Kidney (tissue), 14 donors: Measurements from ENCODE around the gene ATG4B. TPM values are rescaled to one million over a fixed set of nuclear protein-coding genes. Genes with fewer than 3 reads are reported as not detected.

Source experiments
- DNase-seq, 5 donors: peaks; one replicate each; pipeline ENCODE4 v3.0.0-alpha.2; 2013 to 2020
- FAIRE-seq: peaks from 2 replicates; lab custom pipeline; 2012; peaks lifted over from hg19 to GRCh38; lab: Jason Lieb, UNC
- H3K27ac ChIP-seq, 2 donors: one replicate each; pipeline ENCODE4 v1.7.0; 2013; ENCODE audit warnings: low read depth in 2 of 2, low read length in 2 of 2, inconsistent platforms in 1 of 2
- H3K27me3 ChIP-seq: one replicate; pipeline ENCODE4 v1.7.1; 2013; ENCODE audit warnings: low read length, inconsistent platforms; ENCODE audit not compliant: control insufficient read depth, insufficient read depth
- H3K36me3 ChIP-seq, 3 donors: one replicate each; pipeline versions ENCODE4 v1.7.0 to v1.7.1; 2013; ENCODE audit warnings: low read length in 3 of 3, control low read depth in 1 of 3, inconsistent platforms in 1 of 3; ENCODE audit not compliant: insufficient read depth in 3 of 3, control insufficient read depth in 2 of 3
- H3K4me1 ChIP-seq, 3 donors: one replicate each; pipeline versions ENCODE4 v1.7.0 to v1.7.1; 2013; ENCODE audit warnings: low read length in 3 of 3, inconsistent platforms in 1 of 3, low read depth in 1 of 3; ENCODE audit not compliant: control insufficient read depth in 2 of 3, insufficient read depth in 2 of 3
- H3K4me3 ChIP-seq, 3 donors: one replicate each; pipeline versions ENCODE4 v1.7.0 to v1.8.1; 2013; ENCODE audit warnings: low read length in 3 of 3, control low read depth in 1 of 3, inconsistent platforms in 1 of 3
- H3K9ac ChIP-seq, 3 donors: one replicate each; pipeline versions ENCODE4 v1.7.0 to v1.7.1; 2013; ENCODE audit warnings: low read length in 3 of 3, control low read depth in 1 of 3, inconsistent platforms in 1 of 3
- H3K9me3 ChIP-seq, 3 donors: one replicate each; pipeline versions ENCODE4 v1.7.0 to v1.7.1; 2013; ENCODE audit warnings: low read length in 3 of 3, control low read depth in 1 of 3, inconsistent platforms in 1 of 3; ENCODE audit not compliant: control insufficient read depth in 2 of 3, insufficient read depth in 1 of 3
- intact Hi-C: fragments of 100-400 bp; cut with DNase I; formaldehyde crosslinking; loops from one replicate; pipeline ENCODE4 v1.11.1; 2022
- polyA plus RNA-seq: library from polyadenylated mRNA; stranded (reverse); fragments of 350-450 nt; fragmentation: Illumina TruSeq; extraction: RNeasy Lipid Tissue Mini Kit (QIAGEN cat#74804); gene quantifications from one replicate; pipeline ENCODE4 v1.2.3, GENCODE V29; 2014; ENCODE audit warnings: low read depth, low replicate concordance; ENCODE audit not compliant: insufficient read depth
- total RNA-seq: library from RNA; stranded (reverse); fragmentation: NEBNext Ultra II Directional; extraction: Animal tissue kit (Norgen Biotek cat#: 25700); gene quantifications from one replicate; pipeline ENCODE4 v1.2.1, GENCODE V29; 2021
- TF ChIP-seq, protein P1 (sequence below): IDR thresholded peaks from 3 replicates; pipeline ENCODE4 v1.5.1; 2012; ENCODE audit warnings: mild to moderate bottlenecking, moderate library complexity, borderline replicate concordance; ENCODE audit not compliant: insufficient read depth; ENCODE audit errors: extremely low read depth
- donor health status: control.
- donor health status: control.
- donor health status: control.
- donor health status: control.
- donor health status: control.
- donor health status: DM: yes; HTN: yes; CAD: no.
- donor health status: Normal renal cell carcinoma (clear cell type).

Gene ATG4B
- total and polyA plus RNA-seq, 2 donors from 2014 or later = 56.6 to 81.0 TPM

DNA sequence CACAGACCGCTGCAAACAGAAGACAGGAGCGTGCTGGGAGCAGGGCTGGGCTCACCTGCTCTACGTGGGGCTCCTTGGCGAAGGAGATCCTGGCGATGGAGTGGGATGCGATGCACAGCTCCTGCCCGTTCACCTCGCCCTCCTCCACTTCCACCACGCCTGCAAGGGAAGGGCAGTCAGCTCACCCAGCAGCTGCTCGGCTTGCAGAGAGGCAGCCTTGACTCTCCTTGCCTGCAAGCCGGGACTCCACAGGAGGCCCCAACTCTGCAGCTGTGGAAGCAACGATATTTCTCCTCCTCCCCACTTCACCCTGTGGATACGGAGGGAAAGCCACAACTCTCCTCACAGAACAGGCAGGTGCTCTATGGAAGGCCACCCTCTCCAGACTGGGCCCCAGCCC, 35.7 kb upstream of the ATG4B start:
- Histone ChIP-seq H3K4me3 (no peak overlapping the region), H3K9me3 (no peaks in the 10 kb centered on the region), H3K27ac (no peak overlapping the region), H3K27me3 (no peaks in the 10 kb centered on the region), H3K36me3 (peaks cover 0 to 37% (median 25%) of the 10 kb centered on the region in 3 donors), H3K9ac (no peak overlapping the region), H3K4me1 (no peaks in the 10 kb centered on the region)
- DNase-seq = no peak
- TF ChIP-seq, protein P1, sequence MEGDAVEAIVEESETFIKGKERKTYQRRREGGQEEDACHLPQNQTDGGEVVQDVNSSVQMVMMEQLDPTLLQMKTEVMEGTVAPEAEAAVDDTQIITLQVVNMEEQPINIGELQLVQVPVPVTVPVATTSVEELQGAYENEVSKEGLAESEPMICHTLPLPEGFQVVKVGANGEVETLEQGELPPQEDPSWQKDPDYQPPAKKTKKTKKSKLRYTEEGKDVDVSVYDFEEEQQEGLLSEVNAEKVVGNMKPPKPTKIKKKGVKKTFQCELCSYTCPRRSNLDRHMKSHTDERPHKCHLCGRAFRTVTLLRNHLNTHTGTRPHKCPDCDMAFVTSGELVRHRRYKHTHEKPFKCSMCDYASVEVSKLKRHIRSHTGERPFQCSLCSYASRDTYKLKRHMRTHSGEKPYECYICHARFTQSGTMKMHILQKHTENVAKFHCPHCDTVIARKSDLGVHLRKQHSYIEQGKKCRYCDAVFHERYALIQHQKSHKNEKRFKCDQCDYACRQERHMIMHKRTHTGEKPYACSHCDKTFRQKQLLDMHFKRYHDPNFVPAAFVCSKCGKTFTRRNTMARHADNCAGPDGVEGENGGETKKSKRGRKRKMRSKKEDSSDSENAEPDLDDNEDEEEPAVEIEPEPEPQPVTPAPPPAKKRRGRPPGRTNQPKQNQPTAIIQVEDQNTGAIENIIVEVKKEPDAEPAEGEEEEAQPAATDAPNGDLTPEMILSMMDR = no peak
- intact Hi-C loops = no loop called here
- no peak for FAIRE-seq

DNA sequence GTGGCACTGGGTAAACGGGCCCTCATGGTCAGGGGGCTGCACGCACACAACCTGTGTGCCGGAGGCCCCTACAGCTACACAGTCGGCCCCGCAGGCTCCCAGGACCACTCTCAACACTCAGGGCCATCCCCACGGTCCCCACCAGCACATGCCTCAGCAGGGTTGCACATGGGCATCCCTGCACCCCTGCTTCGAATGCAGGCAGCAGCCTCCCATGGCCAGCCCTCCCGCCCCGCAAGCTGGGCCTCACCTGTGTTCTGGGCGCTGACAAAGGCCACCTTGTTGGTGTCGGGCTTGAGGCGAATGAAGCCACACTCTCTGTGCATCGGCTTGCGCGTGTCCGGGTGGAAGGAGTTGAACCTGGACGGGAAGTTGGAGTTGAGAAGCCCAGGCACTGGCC, 34.8 kb upstream of the ATG4B start:
- Histone ChIP-seq H3K9ac (no peak overlapping the region), H3K4me3 (no peak overlapping the region), H3K27ac (no peak overlapping the region), H3K27me3 (no peaks in the 10 kb centered on the region), H3K36me3 (peaks cover 0 to 37% (median 23%) of the 10 kb centered on the region in 3 donors), H3K9me3 (no peaks in the 10 kb centered on the region), H3K4me1 (no peaks in the 10 kb centered on the region)
- TF ChIP-seq, protein P1 = no peak
- peak in 1 of 5 donors; percentile 66 for DNase-seq
- no peak for FAIRE-seq
- intact Hi-C loops = no loop called here

DNA sequence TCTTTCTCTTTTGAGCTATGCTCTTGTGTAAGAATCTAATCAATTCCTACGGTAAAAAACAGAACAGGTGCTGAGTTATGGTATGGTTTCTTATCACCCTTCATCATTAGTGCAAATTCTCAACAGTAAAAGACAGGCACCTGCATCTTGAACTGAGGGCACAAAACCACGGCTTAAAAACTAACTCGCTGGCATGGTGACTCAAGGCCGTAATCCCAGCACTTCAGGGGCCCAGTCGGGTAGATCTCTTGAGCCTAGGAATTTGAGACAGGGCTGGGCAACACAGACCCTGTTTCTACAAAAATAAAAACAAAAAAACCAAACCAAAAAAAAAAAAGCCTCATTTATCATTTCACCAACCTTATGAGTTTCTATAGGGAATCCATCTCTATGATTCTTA, 33.8 kb upstream of the ATG4B start:
- Histone ChIP-seq H3K9ac (no peak overlapping the region), H3K27me3 (no peaks in the 10 kb centered on the region), H3K4me1 (no peaks in the 10 kb centered on the region), H3K9me3 (no peaks in the 10 kb centered on the region), H3K36me3 (peaks cover 0 to 34% (median 23%) of the 10 kb centered on the region in 3 donors), H3K27ac (no peak overlapping the region), H3K4me3 (no peak overlapping the region)
- no peak for FAIRE-seq
- intact Hi-C loops = no loop called here
- DNase-seq = no peak
- TF ChIP-seq, protein P1 = no peak

DNA sequence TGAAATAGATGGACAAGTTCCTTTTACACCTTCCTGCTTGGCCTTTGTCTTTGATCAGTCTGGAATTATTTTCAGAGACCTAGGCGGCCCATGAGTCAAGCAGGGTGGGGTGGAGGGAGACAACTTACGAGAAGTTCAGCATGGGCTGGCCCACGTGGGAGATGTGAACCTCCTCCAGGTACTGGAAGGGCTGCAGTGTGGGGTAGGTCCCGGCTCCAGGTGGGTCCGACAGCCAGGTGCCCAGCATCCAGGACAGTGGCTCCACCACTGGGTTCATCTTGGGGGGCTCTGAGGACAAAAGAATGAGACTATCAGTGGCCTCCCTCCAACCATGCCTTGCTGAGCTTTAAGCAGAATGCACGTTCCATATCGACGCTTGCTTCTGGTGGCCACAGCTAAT, 31.3 kb upstream of the ATG4B start:
- Histone ChIP-seq H3K9me3 (no peaks in the 10 kb centered on the region), H3K9ac (no peak overlapping the region), H3K4me3 (no peak overlapping the region), H3K4me1 (peaks cover 0 to 3% (median 0%) of the 10 kb centered on the region in 3 donors), H3K27me3 (no peaks in the 10 kb centered on the region), H3K36me3 (peaks cover 0 to 28% (median 18%) of the 10 kb centered on the region in 3 donors), H3K27ac (no peak overlapping the region)
- TF ChIP-seq, protein P1 = no peak
- no peak for DNase-seq
- FAIRE-seq = no peak
- intact Hi-C loops = no loop called here
